Esophagus muscularis mucosa (tissue), 4 donors: ENCODE results near the gene GALK1. TPM values are rescaled to one million over a fixed set of nuclear protein-coding genes. Genes with fewer than 3 reads are reported as not detected.
"Not testable (repeated sequence)": the region's sequence is repeated elsewhere in the genome, so short reads cannot be mapped to it uniquely, and the experiment has no call there.

ENCODE experiments used
- DNase-seq: peaks from one replicate; pipeline ENCODE4 v3.0.0-alpha.2; 2017; ENCODE audit errors: extremely low spot score
- H3K27ac ChIP-seq, 4 donors: fragments of 200-600 bp; sonication (generic); replicated peaks in 1 of 4; 1 replicate in 3 of 4; 2 replicates in 1 of 4; pipeline ENCODE4 v1.5.1; 2016 to 2019; ENCODE audit warnings: mild to moderate bottlenecking in 1 of 4
- H3K27me3 ChIP-seq, 4 donors: fragments of 200-600 bp; sonication (generic); one replicate each; pipeline versions ENCODE4 v1.5.1 to v1.6.0; 2016 to 2019
- H3K36me3 ChIP-seq, 4 donors: fragments of 200-600 bp; sonication (generic); one replicate each; pipeline ENCODE4 v1.5.1; 2016 to 2019
- H3K4me1 ChIP-seq, 4 donors: fragments of 200-600 bp; sonication (generic); one replicate each; pipeline ENCODE4 v1.5.1; 2016 to 2019
- H3K4me3 ChIP-seq, 4 donors: fragments of 200-600 bp; sonication (generic); 1 replicate in 2 of 4; 2 replicates in 2 of 4; pipeline ENCODE4 v1.5.1; 2016 to 2019; ENCODE audit warnings: mild to moderate bottlenecking in 4 of 4, moderate library complexity in 1 of 4
- H3K9me3 ChIP-seq, 4 donors: fragments of 200-600 bp; sonication (generic); 1 replicate in 3 of 4; 2 replicates in 1 of 4; pipeline ENCODE4 v1.5.1; 2016 to 2019
- CTCF ChIP-seq, 3 experiments: fragments of 200-600 bp in 2 of 3; fragments of 450-650 bp in 1 of 3; sonication (generic) in 2 of 3; IDR thresholded peaks; one replicate each; pipeline ENCODE4 v1.5.1; 2017 to 2019; ENCODE audit warnings: antibody characterized with exemption in 3 of 3, mild to moderate bottlenecking in 2 of 3, moderate library complexity in 1 of 3
- EP300 ChIP-seq: sonication (generic); formaldehyde crosslinking; IDR thresholded peaks from one replicate; pipeline ENCODE4 v1.6.1; 2017; ENCODE audit warnings: antibody characterized with exemption
- POLR2A ChIP-seq: fragments of 450-650 bp; IDR thresholded peaks from one replicate; pipeline ENCODE4 v1.6.1; 2017; ENCODE audit warnings: antibody characterized with exemption, moderate library complexity, mild to moderate bottlenecking, low read depth
- POLR2AphosphoS5 ChIP-seq, 2 donors: sonication (generic); formaldehyde crosslinking; IDR thresholded peaks; one replicate each; pipeline ENCODE4 v1.6.1; 2017; ENCODE audit warnings: antibody characterized with exemption in 2 of 2
- WGBS: methylation state at CpG from one replicate; pipeline ENCODE4 v1.1.5; 2018; 5-methylcytosine and 5-hydroxymethylcytosine counted together
- intact Hi-C: fragments of 100-400 bp; cut with DNase I; formaldehyde crosslinking; loops from one replicate; pipeline ENCODE4 v1.15.1; 2023
- total RNA-seq, 4 donors: library from RNA; depleted of rRNA; stranded (reverse); fragments of >200 nt; gene quantifications; one replicate each; pipeline versions ENCODE4 v1.1.0 to v1.2.1, GENCODE V29; 2016

The GALK1 gene
- total RNA-seq, 4 donors from 2014 or later = 16.9 to 34.1 (median 24.4) TPM

GRCh38 chr17:75811174-75811573, 46.2 kb upstream of the GALK1 start:
- TF ChIP-seq EP300 (no peak), CTCF (IDR thresholded peaks at IDR 0.05) (no peak), POLR2AphosphoS5 (IDR thresholded peaks at IDR 0.05) (no peak), POLR2A (no peak)
- peaks cover 27 to 46% (median 32%) of the 10 kb centered on the region in 4 donors for H3K4me1 ChIP-seq
- no peak overlapping the region for H3K4me3 ChIP-seq
- 94% methylated on average over 7 of the region's 7 CpGs for WGBS
- peaks cover 26 to 68% (median 64%) of the 10 kb centered on the region in 4 donors for H3K36me3 ChIP-seq
- H3K9me3 ChIP-seq = no peaks in the 10 kb centered on the region
- H3K27me3 ChIP-seq = no peaks in the 10 kb centered on the region
- intact Hi-C loops = no loop called here
- no peak for DNase-seq
- no peak overlapping the region for H3K27ac ChIP-seq

- peaks cover 27 to 46% (median 32%) of the 10 kb centered on the region in 4 donors for H3K4me1 ChIP-seq
- WGBS = 97% methylated on average over 11 of the region's 11 CpGs
- H3K9me3 ChIP-seq, H3K27me3 ChIP-seq, intact Hi-C loops, H3K4me3 ChIP-seq, DNase-seq, H3K27ac ChIP-seq: not testable (repeated sequence)
- peaks cover 26 to 64% (median 60%) of the 10 kb centered on the region in 4 donors for H3K36me3 ChIP-seq
Measured at GRCh38 chr17:75810756-75811155, 45.8 kb upstream of the GALK1 start.

GRCh38 chr17:75810216-75810615, 45.2 kb upstream of the GALK1 start:
- no peak for TF ChIP-seq EP300
- no peak for TF ChIP-seq CTCF (IDR thresholded peaks at IDR 0.05)
- TF ChIP-seq POLR2AphosphoS5 (IDR thresholded peaks at IDR 0.05) = no peak
- TF ChIP-seq POLR2A = no peak
- no peaks in the 10 kb centered on the region for H3K27me3 ChIP-seq
- no peak for DNase-seq
- H3K27ac ChIP-seq = peak overlapping the region in 3 of 4 donors; percentile 65 to 68 (median 65)
- 94% methylated on average over 5 of the region's 5 CpGs for WGBS
- H3K4me1 ChIP-seq = peaks cover 27 to 46% (median 32%) of the 10 kb centered on the region in 4 donors
- no peak overlapping the region for H3K4me3 ChIP-seq
- no peaks in the 10 kb centered on the region for H3K9me3 ChIP-seq
- H3K36me3 ChIP-seq = peaks cover 26 to 62% (median 55%) of the 10 kb centered on the region in 4 donors
- intact Hi-C loops = no loop called here

- H3K27me3 ChIP-seq = no peaks in the 10 kb centered on the region
- peak overlapping the region; percentile 55 to 68 (median 65) for H3K27ac ChIP-seq
- no peaks in the 10 kb centered on the region for H3K9me3 ChIP-seq
- intact Hi-C loops = no loop called here
- no peak overlapping the region for H3K4me3 ChIP-seq
- no peak for DNase-seq
- peaks cover 27 to 46% (median 32%) of the 10 kb centered on the region in 4 donors for H3K4me1 ChIP-seq
- TF ChIP-seq EP300 (no peak), POLR2AphosphoS5 (IDR thresholded peaks at IDR 0.05) (no peak), POLR2A (no peak), CTCF (IDR thresholded peaks at IDR 0.05) (no peak)
- H3K36me3 ChIP-seq = peaks cover 25 to 56% (median 50%) of the 10 kb centered on the region in 4 donors
- 94% methylated on average over 24 of the region's 24 CpGs for WGBS
Measured at GRCh38 chr17:75809631-75810111, 44.7 kb upstream of the GALK1 start.

- no peak for DNase-seq
Measured at GRCh38 chr17:75808905-75809621, 44.1 kb upstream of the GALK1 start.

More at GRCh38 chr17:75808905-75809621, 44.1 kb upstream of the GALK1 start:
- Histone ChIP-seq H3K4me1 (peaks cover 27 to 46% (median 32%) of the 10 kb centered on the region in 4 donors), H3K27me3 (no peaks in the 10 kb centered on the region), H3K4me3 (no peak overlapping the region), H3K9me3 (no peaks in the 10 kb centered on the region), H3K27ac (peak overlapping the region; percentile 55 to 68 (median 65)), H3K36me3 (peaks cover 22 to 50% (median 44%) of the 10 kb centered on the region in 4 donors)
- no peak for TF ChIP-seq POLR2A
- TF ChIP-seq EP300 = no peak
- peak in 1 of 2 donors; percentile 41 for TF ChIP-seq POLR2AphosphoS5 (IDR thresholded peaks at IDR 0.05)
- no peak for TF ChIP-seq CTCF (IDR thresholded peaks at IDR 0.05)
- intact Hi-C loops = no loop called here
- 70% methylated on average over 15 of the region's 18 CpGs for WGBS
